WTC11 (cell line): ENCODE results near the gene GPRIN3. TPM values are rescaled to one million over a fixed set of nuclear protein-coding genes. Genes with fewer than 3 reads are reported as not detected.
"Not testable (repeated sequence)": the region's sequence is repeated elsewhere in the genome, so short reads cannot be mapped to it uniquely, and the experiment has no call there.

ENCODE experiments used
- ATAC-seq: fragments of 200-7000 bp; cut with Tn5 transposase; 2 replicates; pipeline ENCODE4 v1.10.0; 2021; ENCODE audit warnings: mild to moderate bottlenecking, moderate library complexity
- CTCF ChIA-PET: fragments of 300-600 bp; sonication (Branson Sonifier 250); formaldehyde crosslinking; loops from one replicate; lab custom pipeline; 2021; ENCODE audit warnings: antibody characterized with exemption; lab: Charles Lee
- POLR2A ChIA-PET: fragments of 350-600 bp; sonication (Branson Sonifier 250); formaldehyde crosslinking; loops from one replicate; lab custom pipeline; 2021; ENCODE audit warnings: antibody characterized with exemption; lab: Charles Lee
- DNase-seq: peaks from one replicate; pipeline ENCODE4 v3.0.0; 2021; ENCODE audit warnings: low spot score
- H3K27ac Mint-ChIP-seq: 2 replicates; pipeline ENCODE4 v1.8.0; 2021; ENCODE audit warnings: mixed read lengths
- H3K27me3 Mint-ChIP-seq: 2 replicates; pipeline ENCODE4 v1.8.0; 2021; ENCODE audit warnings: low read depth, mild to moderate bottlenecking, moderate library complexity, mixed read lengths
- H3K36me3 Mint-ChIP-seq: 2 replicates; pipeline ENCODE4 v1.8.0; 2021; ENCODE audit warnings: mixed read lengths
- H3K4me1 Mint-ChIP-seq: 2 replicates; pipeline ENCODE4 v1.8.0; 2022; ENCODE audit warnings: mixed read lengths
- H3K4me3 Mint-ChIP-seq: 2 replicates; pipeline ENCODE4 v1.8.0; 2021; ENCODE audit warnings: mild to moderate bottlenecking, moderate library complexity, mixed read lengths
- H3K9me3 Mint-ChIP-seq: 2 replicates; pipeline ENCODE4 v1.8.0; 2021; ENCODE audit warnings: mixed read lengths
- CBFB ChIP-seq: sonication (generic); formaldehyde crosslinking; IDR thresholded peaks from 2 replicates; pipeline ENCODE4 v1.8.1; 2022; ENCODE audit warnings: mild to moderate bottlenecking, low read depth, missing genetic modification reagents
- GRHL2 ChIP-seq: fragments of 250-450 bp; sonication (Bioruptor Pico); IDR thresholded peaks from 2 replicates; pipeline ENCODE4 v1.8.0; 2022; ENCODE audit warnings: mild to moderate bottlenecking, moderate library complexity; ENCODE audit not compliant: insufficient replicate concordance, severe bottlenecking
- MXD4 ChIP-seq: fragments of 250-450 bp; sonication (Bioruptor Pico); IDR thresholded peaks from 2 replicates; pipeline ENCODE4 v1.8.0; 2021; ENCODE audit warnings: mild to moderate bottlenecking, moderate library complexity, borderline replicate concordance
- MYBL2 ChIP-seq: sonication (generic); formaldehyde crosslinking; IDR thresholded peaks from 2 replicates; pipeline ENCODE4 v1.8.1; 2023; ENCODE audit warnings: mild to moderate bottlenecking, moderate library complexity, missing genetic modification reagents
- ZNF396 ChIP-seq: fragments of 250-450 bp; sonication (Bioruptor Pico); IDR thresholded peaks from 2 replicates; pipeline ENCODE4 v1.8.0; 2021; ENCODE audit warnings: mild to moderate bottlenecking, moderate library complexity, borderline replicate concordance
- total RNA-seq: library from RNA; stranded (reverse); gene quantifications from 3 replicates; pipeline ENCODE4 v1.2.3, GENCODE V29; 2021
- TF ChIP-seq, protein P1 (sequence below): fragments of 200-600 bp; IDR thresholded peaks from 2 replicates; pipeline ENCODE4 v1.8.0; 2022; ENCODE audit warnings: antibody characterized with exemption
- TF ChIP-seq, protein P2 (sequence below): sonication (generic); formaldehyde crosslinking; IDR thresholded peaks from 2 replicates; pipeline ENCODE4 v1.8.0; 2023; ENCODE audit warnings: mild to moderate bottlenecking, missing genetic modification reagents
- TF ChIP-seq, protein P3 (sequence below): sonication (generic); formaldehyde crosslinking; IDR thresholded peaks from 2 replicates; pipeline ENCODE4 v1.8.1; 2022; ENCODE audit warnings: mild to moderate bottlenecking, moderate library complexity, missing genetic modification reagents
- TF ChIP-seq, protein P4 (sequence below): sonication (generic); formaldehyde crosslinking; conservative IDR thresholded peaks from 2 replicates; pipeline ENCODE4 v1.8.1; 2022; ENCODE audit warnings: mild to moderate bottlenecking, missing genetic modification reagents
- TF ChIP-seq, protein P5 (sequence below): sonication (generic); formaldehyde crosslinking; IDR thresholded peaks from 2 replicates; pipeline ENCODE4 v1.8.1; 2023; ENCODE audit warnings: mild to moderate bottlenecking, moderate library complexity, missing genetic modification reagents
- TF ChIP-seq, protein P6 (sequence below): sonication (generic); formaldehyde crosslinking; conservative IDR thresholded peaks from 2 replicates; pipeline ENCODE4 v1.8.1; 2023; ENCODE audit warnings: mild to moderate bottlenecking, low read depth, missing genetic modification reagents, moderate library complexity
- TF ChIP-seq, protein P7 (sequence below): sonication (generic); formaldehyde crosslinking; IDR thresholded peaks from 2 replicates; pipeline ENCODE4 v1.8.0; 2022; ENCODE audit warnings: mild to moderate bottlenecking, missing genetic modification reagents
- TF ChIP-seq, protein P8 (sequence below): fragments of 250-450 bp; sonication (Bioruptor Pico); IDR thresholded peaks from 2 replicates; pipeline ENCODE4 v2.1.2; 2022; ENCODE audit warnings: mild to moderate bottlenecking, moderate library complexity

GPRIN3 gene
- total RNA-seq, 1 experiment from 2014 or later, result 2.0 TPM

DNA sequence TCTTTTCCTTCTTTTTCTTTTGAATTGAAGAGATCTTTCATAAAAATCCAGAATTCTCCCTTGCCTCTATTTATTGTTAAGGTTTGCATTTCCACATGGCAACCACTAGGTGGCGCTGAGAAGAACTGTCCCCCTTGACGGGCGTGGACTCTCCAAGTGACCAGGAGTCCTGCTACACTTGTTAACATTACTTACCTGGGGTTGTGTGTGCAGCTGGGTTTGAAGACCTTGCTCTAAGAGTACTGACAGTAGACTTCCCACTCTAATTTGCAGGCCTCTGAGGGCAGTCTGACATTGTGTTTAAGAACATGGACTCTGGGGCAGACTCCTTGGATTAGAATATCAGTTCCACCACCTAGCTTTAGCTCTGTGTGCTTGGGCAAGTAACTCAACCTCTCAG, 52.8 kb downstream of the GPRIN3 start:
- no peaks in the 10 kb centered on the region for H3K36me3 Mint-ChIP-seq
- H3K27me3 Mint-ChIP-seq, result no peaks in the 10 kb centered on the region

DNA sequence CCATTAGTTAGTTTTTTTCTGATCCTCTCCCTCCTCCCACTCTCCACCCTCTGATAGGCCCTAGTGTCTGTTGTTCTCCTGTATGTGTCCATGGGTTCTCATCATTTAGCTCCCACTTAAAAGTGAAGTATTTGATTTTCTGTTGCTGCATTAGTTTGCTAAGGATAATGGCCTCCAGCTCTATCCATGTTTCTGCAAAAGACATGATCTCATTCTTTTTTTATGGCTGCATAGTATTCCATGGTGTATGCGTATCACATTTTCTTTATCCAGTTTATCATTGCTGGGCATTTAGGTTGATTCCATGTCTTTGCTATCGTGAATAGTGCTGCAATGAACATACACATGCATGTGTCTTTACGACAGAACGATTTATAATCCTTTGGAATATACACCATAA, 53.3 kb downstream of the GPRIN3 start:
- CTCF ChIA-PET, result interaction anchor here (1.2 to 1.5 kb wide), 3 partner anchors 8 to 41 kb away, joined by 3 to 9 read pairs (median 5); no protein-coding TSS in a partner anchor
- H3K27me3 Mint-ChIP-seq, H3K36me3 Mint-ChIP-seq, ATAC-seq, H3K27ac Mint-ChIP-seq, DNase-seq, POLR2A ChIA-PET, H3K4me3 Mint-ChIP-seq, H3K9me3 Mint-ChIP-seq: not testable (repeated sequence)
- peaks cover 35% of the 10 kb centered on the region for H3K4me1 Mint-ChIP-seq

More for the DNA sequence above, 52.8 kb downstream of the GPRIN3 start:
- ATAC-seq (peak; percentile 79), DNase-seq (no peak)
- no peak overlapping the region for H3K27ac Mint-ChIP-seq
- H3K9me3 Mint-ChIP-seq, result peaks cover 7% of the 10 kb centered on the region
- ChIA-PET CTCF (interaction anchor here (0.9 to 1.5 kb wide), 6 partner anchors 9 to 53 kb away, joined by 3 to 9 read pairs (median 4); partner anchors contain the start of gene GPRIN3), POLR2A (no interaction called here)
- H3K4me3 Mint-ChIP-seq, result no peak overlapping the region
- no peak for TF ChIP-seq CBFB (CRISPR knock-in tag)
- TF ChIP-seq, protein P1, sequence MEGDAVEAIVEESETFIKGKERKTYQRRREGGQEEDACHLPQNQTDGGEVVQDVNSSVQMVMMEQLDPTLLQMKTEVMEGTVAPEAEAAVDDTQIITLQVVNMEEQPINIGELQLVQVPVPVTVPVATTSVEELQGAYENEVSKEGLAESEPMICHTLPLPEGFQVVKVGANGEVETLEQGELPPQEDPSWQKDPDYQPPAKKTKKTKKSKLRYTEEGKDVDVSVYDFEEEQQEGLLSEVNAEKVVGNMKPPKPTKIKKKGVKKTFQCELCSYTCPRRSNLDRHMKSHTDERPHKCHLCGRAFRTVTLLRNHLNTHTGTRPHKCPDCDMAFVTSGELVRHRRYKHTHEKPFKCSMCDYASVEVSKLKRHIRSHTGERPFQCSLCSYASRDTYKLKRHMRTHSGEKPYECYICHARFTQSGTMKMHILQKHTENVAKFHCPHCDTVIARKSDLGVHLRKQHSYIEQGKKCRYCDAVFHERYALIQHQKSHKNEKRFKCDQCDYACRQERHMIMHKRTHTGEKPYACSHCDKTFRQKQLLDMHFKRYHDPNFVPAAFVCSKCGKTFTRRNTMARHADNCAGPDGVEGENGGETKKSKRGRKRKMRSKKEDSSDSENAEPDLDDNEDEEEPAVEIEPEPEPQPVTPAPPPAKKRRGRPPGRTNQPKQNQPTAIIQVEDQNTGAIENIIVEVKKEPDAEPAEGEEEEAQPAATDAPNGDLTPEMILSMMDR, result peak; percentile 88
- peaks cover 36% of the 10 kb centered on the region for H3K4me1 Mint-ChIP-seq

DNA sequence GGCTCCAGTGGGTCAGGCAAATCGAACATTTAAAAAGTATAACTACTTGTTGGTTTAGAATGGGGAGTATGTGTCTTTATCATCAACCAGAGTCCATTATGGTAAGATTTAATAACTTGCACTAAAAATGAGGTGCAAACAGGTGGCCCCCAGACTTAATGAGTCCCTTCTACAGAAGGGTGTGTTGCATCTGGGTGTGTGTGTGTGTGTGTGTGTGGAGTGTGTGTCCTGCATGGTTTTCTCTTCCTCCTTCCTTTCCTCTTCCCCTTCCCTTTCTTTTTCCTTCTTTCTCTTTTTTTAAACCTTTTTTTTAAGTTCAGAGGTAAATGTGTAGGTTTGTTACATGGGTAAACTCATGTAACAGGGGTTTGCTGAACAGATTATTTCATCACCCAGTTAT, 53.7 kb downstream of the GPRIN3 start:
- H3K9me3 Mint-ChIP-seq, result peaks cover 7% of the 10 kb centered on the region
- H3K4me3 Mint-ChIP-seq, result no peak overlapping the region
- ATAC-seq (no peak), DNase-seq (no peak)
- H3K36me3 Mint-ChIP-seq, result no peaks in the 10 kb centered on the region
- TF ChIP-seq, protein P2, sequence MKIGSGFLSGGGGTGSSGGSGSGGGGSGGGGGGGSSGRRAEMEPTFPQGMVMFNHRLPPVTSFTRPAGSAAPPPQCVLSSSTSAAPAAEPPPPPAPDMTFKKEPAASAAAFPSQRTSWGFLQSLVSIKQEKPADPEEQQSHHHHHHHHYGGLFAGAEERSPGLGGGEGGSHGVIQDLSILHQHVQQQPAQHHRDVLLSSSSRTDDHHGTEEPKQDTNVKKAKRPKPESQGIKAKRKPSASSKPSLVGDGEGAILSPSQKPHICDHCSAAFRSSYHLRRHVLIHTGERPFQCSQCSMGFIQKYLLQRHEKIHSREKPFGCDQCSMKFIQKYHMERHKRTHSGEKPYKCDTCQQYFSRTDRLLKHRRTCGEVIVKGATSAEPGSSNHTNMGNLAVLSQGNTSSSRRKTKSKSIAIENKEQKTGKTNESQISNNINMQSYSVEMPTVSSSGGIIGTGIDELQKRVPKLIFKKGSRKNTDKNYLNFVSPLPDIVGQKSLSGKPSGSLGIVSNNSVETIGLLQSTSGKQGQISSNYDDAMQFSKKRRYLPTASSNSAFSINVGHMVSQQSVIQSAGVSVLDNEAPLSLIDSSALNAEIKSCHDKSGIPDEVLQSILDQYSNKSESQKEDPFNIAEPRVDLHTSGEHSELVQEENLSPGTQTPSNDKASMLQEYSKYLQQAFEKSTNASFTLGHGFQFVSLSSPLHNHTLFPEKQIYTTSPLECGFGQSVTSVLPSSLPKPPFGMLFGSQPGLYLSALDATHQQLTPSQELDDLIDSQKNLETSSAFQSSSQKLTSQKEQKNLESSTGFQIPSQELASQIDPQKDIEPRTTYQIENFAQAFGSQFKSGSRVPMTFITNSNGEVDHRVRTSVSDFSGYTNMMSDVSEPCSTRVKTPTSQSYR (CRISPR knock-in tag), result no peak
- no peak for TF ChIP-seq GRHL2 (CRISPR knock-in tag)
- TF ChIP-seq, protein P3, sequence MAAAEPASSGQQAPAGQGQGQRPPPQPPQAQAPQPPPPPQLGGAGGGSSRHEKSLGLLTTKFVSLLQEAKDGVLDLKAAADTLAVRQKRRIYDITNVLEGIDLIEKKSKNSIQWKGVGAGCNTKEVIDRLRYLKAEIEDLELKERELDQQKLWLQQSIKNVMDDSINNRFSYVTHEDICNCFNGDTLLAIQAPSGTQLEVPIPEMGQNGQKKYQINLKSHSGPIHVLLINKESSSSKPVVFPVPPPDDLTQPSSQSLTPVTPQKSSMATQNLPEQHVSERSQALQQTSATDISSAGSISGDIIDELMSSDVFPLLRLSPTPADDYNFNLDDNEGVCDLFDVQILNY, result no peak
- no peak for TF ChIP-seq MXD4 (CRISPR knock-in tag)
- TF ChIP-seq, protein P4, sequence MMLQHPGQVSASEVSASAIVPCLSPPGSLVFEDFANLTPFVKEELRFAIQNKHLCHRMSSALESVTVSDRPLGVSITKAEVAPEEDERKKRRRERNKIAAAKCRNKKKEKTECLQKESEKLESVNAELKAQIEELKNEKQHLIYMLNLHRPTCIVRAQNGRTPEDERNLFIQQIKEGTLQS (CRISPR knock-in tag), result no peak
- POLR2A ChIA-PET, result no interaction called here
- H3K27me3 Mint-ChIP-seq, result no peaks in the 10 kb centered on the region
- H3K27ac Mint-ChIP-seq, result no peak overlapping the region
- CTCF ChIA-PET, result interaction anchor here (0.6 kb wide), 1 partner anchor 89 kb away, joined by 3 read pairs; no protein-coding TSS in a partner anchor
- H3K4me1 Mint-ChIP-seq, result peaks cover 31% of the 10 kb centered on the region

DNA sequence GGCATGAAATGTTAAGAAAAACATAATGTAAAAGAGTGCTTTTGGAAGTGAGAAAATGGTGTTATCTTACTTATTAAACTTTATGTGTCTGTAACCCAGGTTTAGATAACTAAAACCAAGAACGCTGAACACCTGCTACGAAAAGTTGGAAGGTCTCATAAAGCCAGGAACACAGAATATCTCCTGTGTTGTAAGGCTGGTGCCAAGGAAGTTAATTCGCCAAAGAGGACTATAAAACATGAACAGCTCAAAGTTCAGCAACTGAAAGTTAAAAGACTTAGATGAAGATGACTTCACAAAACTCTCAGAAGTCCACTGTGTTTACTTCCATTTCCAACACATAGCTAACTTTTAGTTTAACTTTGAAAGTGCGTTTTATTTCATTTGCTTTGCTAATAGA, 54.3 kb downstream of the GPRIN3 start:
- no peaks in the 10 kb centered on the region for H3K27me3 Mint-ChIP-seq
- peaks cover 24% of the 10 kb centered on the region for H3K4me1 Mint-ChIP-seq
- CTCF ChIA-PET, result interaction anchor here (0.6 kb wide), 1 partner anchor 90 kb away, joined by 3 read pairs; no protein-coding TSS in a partner anchor
- no peaks in the 10 kb centered on the region for H3K36me3 Mint-ChIP-seq
- POLR2A ChIA-PET, result no interaction called here
- no peak for ATAC-seq
- no peak overlapping the region for H3K4me3 Mint-ChIP-seq
- peaks cover 7% of the 10 kb centered on the region for H3K9me3 Mint-ChIP-seq
- no peak overlapping the region for H3K27ac Mint-ChIP-seq
- no peak for DNase-seq
- TF ChIP-seq, protein P5, sequence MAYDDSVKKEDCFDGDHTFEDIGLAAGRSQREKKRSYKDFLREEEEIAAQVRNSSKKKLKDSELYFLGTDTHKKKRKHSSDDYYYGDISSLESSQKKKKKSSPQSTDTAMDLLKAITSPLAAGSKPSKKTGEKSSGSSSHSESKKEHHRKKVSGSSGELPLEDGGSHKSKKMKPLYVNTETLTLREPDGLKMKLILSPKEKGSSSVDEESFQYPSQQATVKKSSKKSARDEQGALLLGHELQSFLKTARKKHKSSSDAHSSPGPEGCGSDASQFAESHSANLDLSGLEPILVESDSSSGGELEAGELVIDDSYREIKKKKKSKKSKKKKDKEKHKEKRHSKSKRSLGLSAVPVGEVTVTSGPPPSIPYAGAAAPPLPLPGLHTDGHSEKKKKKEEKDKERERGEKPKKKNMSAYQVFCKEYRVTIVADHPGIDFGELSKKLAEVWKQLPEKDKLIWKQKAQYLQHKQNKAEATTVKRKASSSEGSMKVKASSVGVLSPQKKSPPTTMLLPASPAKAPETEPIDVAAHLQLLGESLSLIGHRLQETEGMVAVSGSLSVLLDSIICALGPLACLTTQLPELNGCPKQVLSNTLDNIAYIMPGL, result no peak
- TF ChIP-seq ZNF396 (no peak), MYBL2 (CRISPR knock-in tag) (no peak)
- TF ChIP-seq, protein P6, sequence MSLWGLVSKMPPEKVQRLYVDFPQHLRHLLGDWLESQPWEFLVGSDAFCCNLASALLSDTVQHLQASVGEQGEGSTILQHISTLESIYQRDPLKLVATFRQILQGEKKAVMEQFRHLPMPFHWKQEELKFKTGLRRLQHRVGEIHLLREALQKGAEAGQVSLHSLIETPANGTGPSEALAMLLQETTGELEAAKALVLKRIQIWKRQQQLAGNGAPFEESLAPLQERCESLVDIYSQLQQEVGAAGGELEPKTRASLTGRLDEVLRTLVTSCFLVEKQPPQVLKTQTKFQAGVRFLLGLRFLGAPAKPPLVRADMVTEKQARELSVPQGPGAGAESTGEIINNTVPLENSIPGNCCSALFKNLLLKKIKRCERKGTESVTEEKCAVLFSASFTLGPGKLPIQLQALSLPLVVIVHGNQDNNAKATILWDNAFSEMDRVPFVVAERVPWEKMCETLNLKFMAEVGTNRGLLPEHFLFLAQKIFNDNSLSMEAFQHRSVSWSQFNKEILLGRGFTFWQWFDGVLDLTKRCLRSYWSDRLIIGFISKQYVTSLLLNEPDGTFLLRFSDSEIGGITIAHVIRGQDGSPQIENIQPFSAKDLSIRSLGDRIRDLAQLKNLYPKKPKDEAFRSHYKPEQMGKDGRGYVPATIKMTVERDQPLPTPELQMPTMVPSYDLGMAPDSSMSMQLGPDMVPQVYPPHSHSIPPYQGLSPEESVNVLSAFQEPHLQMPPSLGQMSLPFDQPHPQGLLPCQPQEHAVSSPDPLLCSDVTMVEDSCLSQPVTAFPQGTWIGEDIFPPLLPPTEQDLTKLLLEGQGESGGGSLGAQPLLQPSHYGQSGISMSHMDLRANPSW (CRISPR knock-in tag), result no peak
- TF ChIP-seq, protein P7, sequence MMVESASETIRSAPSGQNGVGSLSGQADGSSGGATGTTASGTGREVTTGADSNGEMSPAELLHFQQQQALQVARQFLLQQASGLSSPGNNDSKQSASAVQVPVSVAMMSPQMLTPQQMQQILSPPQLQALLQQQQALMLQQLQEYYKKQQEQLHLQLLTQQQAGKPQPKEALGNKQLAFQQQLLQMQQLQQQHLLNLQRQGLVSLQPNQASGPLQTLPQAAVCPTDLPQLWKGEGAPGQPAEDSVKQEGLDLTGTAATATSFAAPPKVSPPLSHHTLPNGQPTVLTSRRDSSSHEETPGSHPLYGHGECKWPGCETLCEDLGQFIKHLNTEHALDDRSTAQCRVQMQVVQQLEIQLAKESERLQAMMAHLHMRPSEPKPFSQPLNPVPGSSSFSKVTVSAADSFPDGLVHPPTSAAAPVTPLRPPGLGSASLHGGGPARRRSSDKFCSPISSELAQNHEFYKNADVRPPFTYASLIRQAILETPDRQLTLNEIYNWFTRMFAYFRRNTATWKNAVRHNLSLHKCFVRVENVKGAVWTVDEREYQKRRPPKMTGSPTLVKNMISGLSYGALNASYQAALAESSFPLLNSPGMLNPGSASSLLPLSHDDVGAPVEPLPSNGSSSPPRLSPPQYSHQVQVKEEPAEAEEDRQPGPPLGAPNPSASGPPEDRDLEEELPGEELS, result no peak
- TF ChIP-seq, protein P8, sequence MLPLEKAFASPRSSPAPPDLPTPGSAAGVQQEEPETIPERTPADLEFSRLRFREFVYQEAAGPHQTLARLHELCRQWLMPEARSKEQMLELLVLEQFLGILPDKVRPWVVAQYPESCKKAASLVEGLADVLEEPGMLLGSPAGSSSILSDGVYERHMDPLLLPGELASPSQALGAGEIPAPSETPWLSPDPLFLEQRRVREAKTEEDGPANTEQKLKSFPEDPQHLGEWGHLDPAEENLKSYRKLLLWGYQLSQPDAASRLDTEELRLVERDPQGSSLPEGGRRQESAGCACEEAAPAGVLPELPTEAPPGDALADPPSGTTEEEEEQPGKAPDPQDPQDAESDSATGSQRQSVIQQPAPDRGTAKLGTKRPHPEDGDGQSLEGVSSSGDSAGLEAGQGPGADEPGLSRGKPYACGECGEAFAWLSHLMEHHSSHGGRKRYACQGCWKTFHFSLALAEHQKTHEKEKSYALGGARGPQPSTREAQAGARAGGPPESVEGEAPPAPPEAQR (CRISPR knock-in tag), result no peak
